Activated naive CD8-positive, alpha-beta T cell (primary cell): ENCODE measurements around the gene BCO1.
"Not testable (repeated sequence)": the region's sequence is repeated elsewhere in the genome, so short reads cannot be mapped to it uniquely, and the experiment has no call there.

Experiments
- H3K27ac Mint-ChIP-seq: one replicate; pipeline ENCODE4 v1.8.0; 2021; ENCODE audit warnings: mixed read lengths
- H3K27me3 Mint-ChIP-seq: one replicate; pipeline ENCODE4 v1.8.0; 2021; ENCODE audit warnings: mixed read lengths
- H3K36me3 Mint-ChIP-seq: one replicate; pipeline ENCODE4 v1.8.0; 2021; ENCODE audit warnings: mixed read lengths
- H3K4me1 Mint-ChIP-seq: one replicate; pipeline ENCODE4 v1.8.0; 2021; ENCODE audit warnings: low read depth, mixed read lengths
- H3K4me3 Mint-ChIP-seq: one replicate; pipeline ENCODE4 v1.8.0; 2021; ENCODE audit warnings: mild to moderate bottlenecking, mixed read lengths
- H3K9me3 Mint-ChIP-seq: one replicate; pipeline ENCODE4 v1.8.0; 2021; ENCODE audit warnings: low read depth, mixed read lengths

BCO1 gene

DNA sequence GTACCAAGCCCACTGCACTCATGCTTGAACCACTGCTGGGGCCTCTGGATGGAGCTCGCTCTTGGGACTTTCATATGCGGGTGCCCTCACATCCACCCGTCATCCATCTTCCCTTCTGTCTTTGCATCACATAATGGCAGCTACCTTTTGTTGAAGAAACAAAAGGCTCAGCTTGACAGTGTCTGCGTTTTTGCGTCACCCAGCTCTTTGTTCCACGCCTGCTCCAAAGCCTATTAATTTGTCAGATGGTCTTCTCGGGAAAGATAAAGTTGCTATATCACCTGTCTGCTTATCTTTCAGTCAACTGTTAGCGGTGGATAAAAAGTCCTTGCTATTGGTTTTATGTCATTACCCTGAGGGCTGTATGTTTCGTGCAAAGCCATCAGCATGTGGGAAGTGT is 18.1 kb upstream of the BCO1 start:
- H3K9me3 Mint-ChIP-seq: no peaks in the 10 kb centered on the region
- H3K27ac Mint-ChIP-seq: no peak overlapping the region
- H3K4me3 Mint-ChIP-seq: no peak overlapping the region
- no peaks in the 10 kb centered on the region for H3K36me3 Mint-ChIP-seq
- peaks cover 2% of the 10 kb centered on the region for H3K27me3 Mint-ChIP-seq
- no peaks in the 10 kb centered on the region for H3K4me1 Mint-ChIP-seq

DNA sequence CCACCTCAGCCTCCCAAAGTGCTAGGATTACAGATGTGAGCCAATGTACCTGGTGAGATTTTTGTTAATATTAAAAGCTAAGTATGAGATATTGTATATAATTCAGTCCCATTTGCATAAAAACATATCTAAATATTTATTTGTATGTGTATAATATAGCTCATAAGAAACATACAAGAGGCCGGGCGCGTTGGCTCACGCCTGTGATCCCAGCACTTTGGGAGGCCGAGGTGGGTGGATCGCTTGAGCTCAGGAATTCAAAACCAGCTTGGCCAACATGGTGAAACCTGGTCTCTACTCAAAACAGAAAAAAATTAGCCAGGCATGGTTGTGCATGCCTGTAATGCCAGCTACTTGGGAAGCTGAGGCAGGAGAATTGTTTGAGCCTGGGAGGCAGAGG is 16.8 kb upstream of the BCO1 start:
- H3K4me3 Mint-ChIP-seq: no peak overlapping the region
- no peaks in the 10 kb centered on the region for H3K4me1 Mint-ChIP-seq

DNA sequence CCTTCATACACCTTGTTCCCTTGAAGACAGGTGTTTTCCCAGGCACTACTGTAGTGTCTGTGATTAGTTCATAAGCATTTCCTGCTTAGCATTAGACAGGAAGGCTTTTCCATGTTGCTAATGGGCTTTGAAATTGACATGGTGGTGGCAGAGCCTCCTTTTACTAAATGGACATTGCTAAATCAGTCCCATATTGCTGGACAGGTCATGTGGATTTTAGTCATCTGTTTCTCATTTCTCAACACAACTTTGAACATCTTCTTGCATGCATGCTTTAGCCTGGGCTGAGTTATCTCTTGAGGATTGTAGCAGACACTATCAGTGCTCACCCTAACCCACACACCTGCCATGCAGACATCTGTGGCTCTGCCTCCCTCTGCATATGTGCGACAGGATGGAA is 13.7 kb upstream of the BCO1 start:
- Mint-ChIP-seq H3K27me3 (peaks cover 2% of the 10 kb centered on the region), H3K4me1 (no peaks in the 10 kb centered on the region)

More for the DNA sequence above, 16.8 kb upstream of the BCO1 start:
- H3K9me3 Mint-ChIP-seq: no peaks in the 10 kb centered on the region
- H3K36me3 Mint-ChIP-seq: no peaks in the 10 kb centered on the region
- H3K27ac Mint-ChIP-seq: no peak overlapping the region
- peaks cover 2% of the 10 kb centered on the region for H3K27me3 Mint-ChIP-seq

DNA sequence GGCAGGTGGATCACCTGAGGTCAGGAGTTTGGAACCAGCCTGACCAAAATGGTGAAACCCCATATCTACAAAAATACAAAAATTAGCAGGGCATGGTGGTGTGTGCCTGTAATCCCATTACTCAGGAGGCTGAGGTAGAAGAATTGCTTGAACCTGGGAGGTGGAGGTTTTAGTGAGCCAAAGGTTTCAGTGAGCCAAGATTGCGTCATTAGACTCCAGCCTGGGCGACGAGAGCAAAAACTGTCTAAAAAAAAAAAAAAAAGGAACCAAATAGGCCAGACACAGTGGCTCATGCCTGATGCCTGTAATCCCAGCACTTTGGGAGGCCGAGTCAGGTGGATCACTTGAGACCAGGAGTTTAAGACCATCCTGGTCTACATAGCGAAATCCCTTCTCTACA is 12.8 kb upstream of the BCO1 start:
- H3K4me3 Mint-ChIP-seq: not testable (repeated sequence)

More for the DNA sequence above, 13.7 kb upstream of the BCO1 start:
- Mint-ChIP-seq H3K9me3 (no peaks in the 10 kb centered on the region), H3K27ac (no peak overlapping the region), H3K4me3 (no peak overlapping the region), H3K36me3 (no peaks in the 10 kb centered on the region)

GRCh38 chr16:81227785-81228184 is 10.7 kb upstream of the BCO1 start:
- no peaks in the 10 kb centered on the region for H3K4me1 Mint-ChIP-seq
- no peak overlapping the region for H3K4me3 Mint-ChIP-seq
- H3K36me3 Mint-ChIP-seq: no peaks in the 10 kb centered on the region
- no peak overlapping the region for H3K27ac Mint-ChIP-seq
- H3K27me3 Mint-ChIP-seq: peaks cover 6% of the 10 kb centered on the region
- no peaks in the 10 kb centered on the region for H3K9me3 Mint-ChIP-seq

More for the DNA sequence above, 12.8 kb upstream of the BCO1 start:
- H3K27ac Mint-ChIP-seq, H3K4me1 Mint-ChIP-seq, H3K9me3 Mint-ChIP-seq, H3K27me3 Mint-ChIP-seq, H3K36me3 Mint-ChIP-seq: not testable (repeated sequence)

- Mint-ChIP-seq H3K4me3 (no peak overlapping the region), H3K27ac (no peak overlapping the region), H3K36me3 (no peaks in the 10 kb centered on the region), H3K4me1 (no peaks in the 10 kb centered on the region), H3K27me3 (peaks cover 6% of the 10 kb centered on the region), H3K9me3 (no peaks in the 10 kb centered on the region)
These were observed 8.7 kb upstream of the BCO1 start for GRCh38 chr16:81229811-81230210.

- Mint-ChIP-seq H3K4me1 (no peaks in the 10 kb centered on the region), H3K27ac (no peak overlapping the region), H3K4me3 (no peak overlapping the region), H3K9me3 (no peaks in the 10 kb centered on the region), H3K36me3 (no peaks in the 10 kb centered on the region), H3K27me3 (peaks cover 6% of the 10 kb centered on the region)
These were observed 7.5 kb upstream of the BCO1 start for GRCh38 chr16:81231014-81231413.

- H3K4me1 Mint-ChIP-seq: no peaks in the 10 kb centered on the region
These were observed 5.6 kb upstream of the BCO1 start for GRCh38 chr16:81232740-81233367.

DNA sequence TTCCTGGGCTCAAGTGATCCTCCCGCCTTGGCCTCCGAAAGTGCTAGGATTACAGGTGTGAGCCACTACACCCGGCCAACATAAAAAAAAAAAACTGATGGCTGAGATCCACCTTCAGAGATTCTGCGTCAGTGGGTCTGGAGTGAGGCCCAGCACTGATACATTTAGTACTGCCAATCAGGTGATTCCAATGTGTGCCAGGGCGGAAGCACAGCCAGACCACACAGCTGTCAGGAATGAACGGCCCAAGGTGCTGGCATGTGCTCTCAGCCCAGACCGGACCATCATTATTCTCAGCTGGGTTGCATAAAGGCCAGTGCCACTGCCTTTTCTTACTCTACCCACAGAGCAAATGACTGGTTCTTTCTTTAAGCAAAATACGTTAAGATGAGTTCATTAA is 1.2 kb upstream of the BCO1 start:
- Mint-ChIP-seq H3K4me1 (peaks cover 4% of the 10 kb centered on the region), H3K27ac (no peak overlapping the region), H3K9me3 (no peaks in the 10 kb centered on the region), H3K4me3 (no peak overlapping the region), H3K27me3 (no peaks in the 10 kb centered on the region), H3K36me3 (no peaks in the 10 kb centered on the region)

More at GRCh38 chr16:81232740-81233367, 5.6 kb upstream of the BCO1 start:
- Mint-ChIP-seq H3K27ac (no peak overlapping the region), H3K4me3 (no peak overlapping the region), H3K36me3 (no peaks in the 10 kb centered on the region), H3K27me3 (peaks cover 6% of the 10 kb centered on the region), H3K9me3 (no peaks in the 10 kb centered on the region)

- H3K27me3 Mint-ChIP-seq: no peaks in the 10 kb centered on the region
- H3K4me3 Mint-ChIP-seq: no peak overlapping the region
- H3K4me1 Mint-ChIP-seq: peaks cover 4% of the 10 kb centered on the region
- H3K27ac Mint-ChIP-seq: no peak overlapping the region
- no peaks in the 10 kb centered on the region for H3K9me3 Mint-ChIP-seq
- no peaks in the 10 kb centered on the region for H3K36me3 Mint-ChIP-seq
These were observed 570 bp upstream of the BCO1 start for GRCh38 chr16:81237942-81238295.

GRCh38 chr16:81239367-81240121 is 1.1 kb downstream of the BCO1 start:
- Mint-ChIP-seq H3K4me1 (peaks cover 4% of the 10 kb centered on the region), H3K4me3 (no peak overlapping the region), H3K9me3 (no peaks in the 10 kb centered on the region), H3K27ac (no peak overlapping the region), H3K36me3 (no peaks in the 10 kb centered on the region), H3K27me3 (no peaks in the 10 kb centered on the region)

DNA sequence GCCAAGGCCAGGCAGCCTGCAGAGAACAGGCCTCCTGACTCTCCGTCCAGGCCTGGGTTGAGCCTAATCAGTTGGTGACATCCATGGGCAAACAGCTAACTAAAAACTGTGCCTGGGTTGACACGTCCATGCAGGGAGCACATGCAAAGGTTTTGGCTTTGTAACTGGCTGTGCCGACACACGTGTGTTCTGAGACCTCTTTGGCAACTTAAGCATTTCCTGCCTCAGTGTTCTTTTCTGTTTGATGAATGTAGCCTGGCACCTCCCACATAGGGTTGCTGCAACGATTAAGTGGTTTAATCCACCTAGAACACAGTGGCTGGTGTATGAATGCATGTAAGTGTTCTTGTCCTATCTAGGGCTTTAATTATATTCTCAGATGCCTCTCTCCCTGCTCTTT is 3.2 kb downstream of the BCO1 start:
- H3K4me1 Mint-ChIP-seq: peaks cover 4% of the 10 kb centered on the region
- H3K27me3 Mint-ChIP-seq: no peaks in the 10 kb centered on the region
- H3K36me3 Mint-ChIP-seq: no peaks in the 10 kb centered on the region
- H3K9me3 Mint-ChIP-seq: no peaks in the 10 kb centered on the region
- no peak overlapping the region for H3K27ac Mint-ChIP-seq
- no peak overlapping the region for H3K4me3 Mint-ChIP-seq

DNA sequence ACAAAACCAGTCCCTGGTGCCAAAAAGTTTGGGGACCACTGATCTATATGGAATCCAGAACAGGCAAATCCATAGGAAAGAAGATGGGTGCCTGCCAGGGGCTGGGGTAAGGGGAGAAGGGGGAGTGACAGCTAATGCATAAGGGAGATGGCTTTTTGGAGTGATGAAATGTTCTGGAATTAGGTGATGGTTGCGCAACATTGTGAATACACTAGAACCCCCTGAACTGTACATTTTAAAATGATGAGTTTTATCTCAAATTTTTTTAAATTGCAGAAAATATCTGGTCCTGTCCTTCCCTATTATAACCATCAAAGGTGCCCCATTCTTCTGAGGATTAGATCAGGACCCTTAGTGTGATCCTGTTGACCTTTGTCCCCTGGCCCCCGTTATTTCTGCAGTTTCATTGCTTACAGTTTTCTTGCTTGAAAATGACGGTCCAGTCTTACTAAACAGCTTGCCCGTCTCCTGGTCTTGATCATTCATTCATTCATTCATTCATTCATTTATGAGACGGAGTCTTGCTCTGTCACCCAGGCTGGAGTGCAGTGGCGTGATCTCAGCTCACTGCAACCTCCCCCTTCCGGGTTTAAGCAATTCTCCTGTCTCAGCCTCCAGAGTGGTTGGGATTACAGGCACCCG is 4.6 kb downstream of the BCO1 start:
- Mint-ChIP-seq H3K27me3 (no peaks in the 10 kb centered on the region), H3K4me1 (peaks cover 4% of the 10 kb centered on the region), H3K9me3 (no peaks in the 10 kb centered on the region), H3K27ac (no peak overlapping the region), H3K36me3 (no peaks in the 10 kb centered on the region), H3K4me3 (no peak overlapping the region)

DNA sequence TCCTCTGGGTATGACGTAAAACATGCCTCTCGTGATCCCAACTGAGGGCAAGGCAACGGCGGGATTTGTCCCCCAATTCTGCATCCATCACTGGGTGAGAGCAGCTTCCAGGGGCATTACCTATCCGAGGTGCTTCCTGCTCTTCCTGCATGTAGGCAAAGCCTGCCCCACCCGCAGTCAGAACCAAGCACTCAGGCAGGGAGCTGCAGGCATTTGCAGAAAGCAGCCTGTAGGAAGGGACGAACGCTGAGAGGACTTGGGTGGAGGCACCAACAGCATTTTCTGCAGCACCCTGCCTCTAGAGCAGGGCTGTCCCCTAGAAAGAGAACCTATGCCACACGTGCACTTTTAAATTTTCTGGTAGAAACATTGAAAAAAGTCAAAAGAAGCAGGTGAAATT is 5.5 kb downstream of the BCO1 start:
- Mint-ChIP-seq H3K27me3 (no peaks in the 10 kb centered on the region), H3K9me3 (no peaks in the 10 kb centered on the region), H3K4me1 (no peaks in the 10 kb centered on the region)

DNA sequence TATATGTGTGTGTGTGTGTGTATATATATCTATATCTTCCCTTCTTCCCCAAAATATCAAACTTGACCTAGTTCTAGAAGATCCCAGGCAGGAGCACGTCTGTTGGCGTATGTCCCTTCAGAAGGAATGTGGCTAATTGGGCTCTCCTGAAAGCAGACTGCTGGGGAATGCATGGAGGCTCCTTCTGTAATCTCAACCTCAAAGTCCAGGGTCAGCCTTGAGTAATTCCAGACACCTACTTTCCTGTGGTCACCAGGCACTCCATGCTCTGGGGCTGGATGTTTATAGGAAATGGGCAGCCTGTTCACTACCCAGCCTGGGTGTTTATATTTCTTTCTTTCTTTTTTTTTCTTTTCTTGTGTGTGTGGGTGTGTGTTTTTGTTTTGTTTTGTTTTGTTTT is 13.4 kb downstream of the BCO1 start:
- no peaks in the 10 kb centered on the region for H3K36me3 Mint-ChIP-seq
- no peak overlapping the region for H3K27ac Mint-ChIP-seq
- no peaks in the 10 kb centered on the region for H3K4me1 Mint-ChIP-seq
- H3K27me3 Mint-ChIP-seq: no peaks in the 10 kb centered on the region
- no peaks in the 10 kb centered on the region for H3K9me3 Mint-ChIP-seq
- no peak overlapping the region for H3K4me3 Mint-ChIP-seq

More for the DNA sequence above, 5.5 kb downstream of the BCO1 start:
- Mint-ChIP-seq H3K27ac (no peak overlapping the region), H3K36me3 (no peaks in the 10 kb centered on the region), H3K4me3 (no peak overlapping the region)
